Measurements from ENCODE around the gene SETD2. TPM values are rescaled to one million over a fixed set of nuclear protein-coding genes. Genes with fewer than 3 reads are reported as not detected.
"Not testable (repeated sequence)": the region's sequence is repeated elsewhere in the genome, so short reads cannot be mapped to it uniquely, and the experiment has no call there.

Gene SETD2
- total and polyA plus RNA-seq, 4 donors = 7.6 to 37.6 (median 19.0) TPM

DNA sequence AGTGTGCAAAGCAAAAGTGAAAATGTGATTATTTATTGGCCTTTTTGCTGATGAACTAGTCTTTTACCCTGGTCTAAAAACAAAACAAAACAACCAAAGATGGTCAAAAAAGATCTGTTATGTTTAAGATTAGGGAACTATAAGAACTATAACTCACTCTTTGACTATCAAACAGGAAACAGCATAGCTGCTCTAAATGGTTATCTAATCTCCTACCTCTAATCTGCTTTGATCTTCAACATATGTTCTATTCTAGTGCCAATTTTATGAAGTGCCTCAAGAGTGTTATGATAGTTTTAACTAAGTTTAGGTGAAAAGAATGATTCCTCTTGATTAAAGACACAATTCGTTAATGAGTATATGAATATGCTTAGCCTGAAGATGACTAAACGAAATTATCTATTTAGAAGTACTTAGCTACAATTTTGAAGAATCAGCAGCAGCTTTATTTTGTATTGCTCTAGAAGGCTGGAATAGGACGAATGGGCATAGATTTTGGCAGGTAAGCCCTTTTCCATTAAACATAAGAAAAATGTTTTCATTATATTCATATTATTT lies 46.0 kb downstream of the SETD2 start:
- H3K9ac ChIP-seq (ENCODE audit: low read depth in 1 of 2, low read length in 2 of 2) = no peak overlapping the region
- WGBS = 79% methylated on average over 3 of the region's 3 CpGs
- no peak overlapping the region for H3K27ac ChIP-seq (ENCODE audit: low read depth in 1 of 2, low read length in 2 of 2)
- H3K36me3 ChIP-seq (ENCODE audit: control insufficient read depth in 4 of 4, insufficient read depth in 3 of 4, low read depth in 1 of 4, low read length in 3 of 4) = peaks cover 9 to 40% (median 28%) of the 10 kb centered on the region in 4 donors
- no peak for TF ChIP-seq EGR1 (IDR thresholded peaks at IDR 0.05; ENCODE audit: low read depth in 2 of 2)
- TF ChIP-seq RXRA (IDR thresholded peaks at IDR 0.05) = no peak
- TF ChIP-seq TAF1 (conservative IDR thresholded peaks at IDR 0.05) = no peak
- TF ChIP-seq REST (IDR thresholded peaks at IDR 0.05) = no peak
- TF ChIP-seq, protein P1, sequence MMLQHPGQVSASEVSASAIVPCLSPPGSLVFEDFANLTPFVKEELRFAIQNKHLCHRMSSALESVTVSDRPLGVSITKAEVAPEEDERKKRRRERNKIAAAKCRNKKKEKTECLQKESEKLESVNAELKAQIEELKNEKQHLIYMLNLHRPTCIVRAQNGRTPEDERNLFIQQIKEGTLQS (IDR thresholded peaks at IDR 0.05) = no peak
- TF ChIP-seq FOXA2 (IDR thresholded peaks at IDR 0.05) = no peak
- no peak for TF ChIP-seq SP1 (IDR thresholded peaks at IDR 0.05)
- H3K4me3 ChIP-seq (ENCODE audit: low read depth in 1 of 3, low read length in 3 of 3) = no peak overlapping the region
- H3K4me1 ChIP-seq (ENCODE audit: control insufficient read depth in 4 of 4, insufficient read depth in 4 of 4, low read length in 3 of 4) = no peaks in the 10 kb centered on the region
- H3K9me3 ChIP-seq (ENCODE audit: control insufficient read depth in 4 of 4, low read length in 3 of 4) = no peaks in the 10 kb centered on the region
- H3K27me3 ChIP-seq (ENCODE audit: control insufficient read depth in 4 of 4, insufficient read depth in 4 of 4, low read length in 3 of 4) = no peaks in the 10 kb centered on the region
- no peak for DNase-seq (ENCODE audit: low spot score)

DNA sequence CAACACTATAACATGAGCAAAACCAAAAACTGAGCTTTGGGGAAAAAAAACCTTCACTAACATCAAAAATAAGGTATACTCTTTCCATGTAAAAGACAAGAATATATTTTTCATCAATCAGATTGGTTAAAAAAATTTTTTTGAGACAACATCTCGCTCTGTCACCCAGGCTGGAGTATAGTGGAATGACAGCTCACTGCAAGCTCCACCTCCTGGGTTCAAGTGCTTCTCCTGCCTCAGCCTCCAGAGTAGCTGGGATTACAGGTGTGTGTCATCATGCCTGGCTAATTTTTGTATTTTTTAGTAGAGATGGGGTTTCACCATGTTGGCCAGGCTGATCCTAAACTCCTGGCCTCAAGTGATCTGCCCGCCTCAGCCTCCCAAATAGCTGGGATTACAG lies 48.4 kb downstream of the SETD2 start:
- not testable (repeated sequence) for H3K27me3 ChIP-seq (ENCODE audit: control insufficient read depth in 4 of 4, insufficient read depth in 4 of 4, low read length in 3 of 4); H3K4me1 ChIP-seq (ENCODE audit: control insufficient read depth in 4 of 4, insufficient read depth in 4 of 4, low read length in 3 of 4); H3K4me3 ChIP-seq (ENCODE audit: low read depth in 1 of 3, low read length in 3 of 3); DNase-seq (ENCODE audit: low spot score); H3K9me3 ChIP-seq (ENCODE audit: control insufficient read depth in 4 of 4, low read length in 3 of 4); H3K27ac ChIP-seq (ENCODE audit: low read depth in 1 of 2, low read length in 2 of 2); H3K9ac ChIP-seq (ENCODE audit: low read depth in 1 of 2, low read length in 2 of 2)
- peaks cover 12 to 34% (median 27%) of the 10 kb centered on the region in 4 donors for H3K36me3 ChIP-seq (ENCODE audit: control insufficient read depth in 4 of 4, insufficient read depth in 3 of 4, low read depth in 1 of 4, low read length in 3 of 4)
- WGBS = over 99% methylated on average over 2 of the region's 2 CpGs

DNA sequence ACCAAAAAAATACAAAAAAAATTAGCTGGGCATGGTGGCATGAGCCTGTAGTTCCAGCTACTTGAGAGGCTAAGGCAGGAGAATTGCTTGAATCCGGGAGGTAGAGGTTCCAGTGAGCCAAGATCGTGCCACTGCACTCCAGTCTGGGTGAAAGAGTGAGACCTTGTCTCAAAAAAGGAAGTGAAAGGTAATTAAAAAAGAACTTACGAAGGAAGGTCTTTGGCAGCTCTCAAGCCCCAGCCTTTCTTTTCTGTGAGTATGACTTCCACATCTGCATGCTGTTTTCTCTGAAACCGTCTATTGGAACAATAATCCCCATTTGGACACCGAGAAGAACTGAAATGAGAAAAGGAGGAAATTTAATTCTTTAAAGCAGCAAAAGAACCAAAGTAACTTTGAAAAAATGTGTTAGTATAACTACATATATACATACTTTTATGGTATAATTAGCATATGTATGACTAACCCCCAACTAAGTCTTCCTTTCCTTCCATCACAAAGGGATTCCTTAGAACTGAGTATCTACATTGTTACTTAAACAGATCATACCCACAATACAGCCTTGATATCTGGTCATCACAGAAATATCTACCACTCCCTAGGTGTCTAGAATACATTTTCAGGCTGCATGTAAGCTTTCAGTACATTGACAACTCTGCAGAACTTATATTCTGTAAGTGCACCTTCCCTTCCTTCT lies 50.1 kb downstream of the SETD2 start:
- H3K4me1 ChIP-seq (ENCODE audit: control insufficient read depth in 4 of 4, insufficient read depth in 4 of 4, low read length in 3 of 4) = no peaks in the 10 kb centered on the region
- no peak for DNase-seq (ENCODE audit: low spot score)
- no peak overlapping the region for H3K9ac ChIP-seq (ENCODE audit: low read depth in 1 of 2, low read length in 2 of 2)
- no peak for TF ChIP-seq REST (IDR thresholded peaks at IDR 0.05)
- no peak for TF ChIP-seq TAF1 (conservative IDR thresholded peaks at IDR 0.05)
- TF ChIP-seq FOXA1 (IDR thresholded peaks at IDR 0.05) = no peak
- TF ChIP-seq EGR1 (IDR thresholded peaks at IDR 0.05; ENCODE audit: low read depth in 2 of 2) = no peak
- no peak for TF ChIP-seq GABPA (IDR thresholded peaks at IDR 0.05 in 1 of 2, conservative IDR thresholded peaks at IDR 0.05 in 1 of 2)
- no peak for TF ChIP-seq ZBTB33 (IDR thresholded peaks at IDR 0.05)
- TF ChIP-seq HNF4G (IDR thresholded peaks at IDR 0.05) = no peak
- H3K36me3 ChIP-seq (ENCODE audit: control insufficient read depth in 4 of 4, insufficient read depth in 3 of 4, low read depth in 1 of 4, low read length in 3 of 4) = peaks cover 12 to 35% (median 28%) of the 10 kb centered on the region in 4 donors
- H3K4me3 ChIP-seq (ENCODE audit: low read depth in 1 of 3, low read length in 3 of 3) = no peak overlapping the region
- no peaks in the 10 kb centered on the region for H3K9me3 ChIP-seq (ENCODE audit: control insufficient read depth in 4 of 4, low read length in 3 of 4)
- no peaks in the 10 kb centered on the region for H3K27me3 ChIP-seq (ENCODE audit: control insufficient read depth in 4 of 4, insufficient read depth in 4 of 4, low read length in 3 of 4)
- no peak overlapping the region for H3K27ac ChIP-seq (ENCODE audit: low read depth in 1 of 2, low read length in 2 of 2)
- 92% methylated on average over 5 of the region's 5 CpGs for WGBS
